Kasumi-1 (cell line): ENCODE measurements around the gene ABHD16B.
A peak's percentile ranks its signal among the peaks of the same experiment; 100 is the strongest.

Source experiments
- DNase-seq, 2 experiments: peaks; one replicate each; lab custom pipeline; 2025; lab: John Stamatoyannopoulos, UW

Gene ABHD16B

DNA sequence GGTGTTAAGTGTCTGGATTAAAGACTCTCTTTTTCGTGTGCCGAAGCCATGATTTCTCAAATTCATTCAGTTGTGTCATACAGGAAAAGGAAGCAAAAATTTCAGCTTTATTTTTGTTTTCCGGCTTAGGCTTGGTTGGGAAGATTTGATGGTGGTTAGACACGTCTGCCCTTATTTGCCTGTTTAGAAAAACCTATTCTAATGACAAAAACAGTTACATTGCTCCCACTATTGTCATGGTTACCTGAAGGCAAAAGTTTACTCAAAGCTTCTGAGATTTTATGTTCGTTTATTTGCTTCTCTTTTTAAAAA, 34.6 kb downstream of the ABHD16B start:
- DNase-seq: peak in 1 of 2 experiments; percentile 48

DNA sequence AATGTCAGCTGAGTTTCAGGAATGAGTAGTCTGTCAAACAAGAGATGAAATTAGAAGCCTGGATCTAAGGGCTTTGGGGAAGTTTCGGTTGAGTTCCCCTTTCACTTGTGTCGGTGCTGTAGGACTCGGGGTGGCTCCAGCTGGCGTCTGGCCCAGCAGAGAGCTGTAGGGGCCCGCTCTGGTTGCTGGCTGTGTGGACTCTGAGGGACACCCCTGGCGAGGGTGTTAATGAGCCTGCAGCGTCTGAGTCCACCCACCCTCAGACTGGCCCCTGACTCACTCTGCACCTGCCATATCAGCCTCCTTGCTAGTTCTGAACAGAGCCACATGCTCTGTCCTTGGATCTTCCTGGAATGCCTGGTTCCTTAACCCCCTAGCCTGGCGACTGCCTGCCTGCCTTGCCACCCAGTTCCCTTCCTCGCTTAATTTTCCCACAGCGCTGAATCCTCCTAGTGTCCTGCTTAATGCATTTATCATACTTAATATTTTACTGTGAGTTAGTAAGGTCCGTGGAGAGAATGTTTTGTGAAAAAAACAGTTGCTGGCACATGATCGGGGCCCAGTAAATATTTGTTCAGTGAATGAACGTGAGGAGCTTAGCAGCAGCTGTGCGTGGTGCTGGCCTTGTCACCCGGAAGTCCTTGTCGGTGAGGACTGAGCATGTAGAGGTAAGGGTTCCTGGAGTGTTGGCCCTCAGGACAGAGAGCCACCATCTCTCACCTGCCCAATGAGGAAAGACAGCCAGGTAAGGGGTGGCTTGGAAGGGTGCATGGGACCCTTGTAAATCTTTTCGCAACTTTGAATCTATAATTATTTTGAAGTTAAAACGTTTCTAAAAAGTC, 35.2 kb downstream of the ABHD16B start:
- peak; percentile 79 to 81 for DNase-seq

GRCh38 chr20:63897978-63898561, 36.8 kb downstream of the ABHD16B start:
- no peak for DNase-seq

DNA sequence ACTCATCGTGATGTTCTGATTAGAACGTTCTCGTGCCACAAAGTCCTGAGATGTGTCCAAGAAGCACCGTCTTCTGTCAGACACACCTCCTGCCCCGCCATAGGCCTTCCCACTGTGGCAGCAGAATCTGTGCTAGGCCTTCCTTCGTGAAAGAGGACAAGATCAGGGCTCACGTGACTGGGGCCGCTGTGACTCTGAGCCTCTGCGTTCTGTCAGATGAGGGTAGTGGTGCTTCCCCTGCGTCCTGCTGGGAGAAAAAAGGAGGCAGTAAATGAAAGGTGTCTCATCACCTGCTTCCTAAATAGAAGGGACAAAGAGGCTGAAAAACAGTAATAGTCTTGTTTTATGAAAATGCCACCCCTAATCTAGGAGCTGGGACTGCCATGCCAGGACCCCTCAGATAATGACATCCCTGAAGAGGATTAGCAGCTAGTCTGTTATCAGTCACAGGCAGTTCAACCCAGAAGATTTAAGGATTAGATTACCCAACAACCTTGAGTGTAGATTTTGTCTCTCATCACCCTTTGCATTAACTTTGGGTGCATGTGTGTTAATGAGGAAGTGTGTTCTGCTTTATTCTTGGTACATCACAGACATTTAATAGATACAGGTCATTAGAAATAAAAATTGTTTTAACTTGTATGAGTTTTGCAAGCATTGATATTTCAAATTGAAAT, 37.7 kb downstream of the ABHD16B start:
- peak in 1 of 2 experiments; percentile 20 for DNase-seq

DNA sequence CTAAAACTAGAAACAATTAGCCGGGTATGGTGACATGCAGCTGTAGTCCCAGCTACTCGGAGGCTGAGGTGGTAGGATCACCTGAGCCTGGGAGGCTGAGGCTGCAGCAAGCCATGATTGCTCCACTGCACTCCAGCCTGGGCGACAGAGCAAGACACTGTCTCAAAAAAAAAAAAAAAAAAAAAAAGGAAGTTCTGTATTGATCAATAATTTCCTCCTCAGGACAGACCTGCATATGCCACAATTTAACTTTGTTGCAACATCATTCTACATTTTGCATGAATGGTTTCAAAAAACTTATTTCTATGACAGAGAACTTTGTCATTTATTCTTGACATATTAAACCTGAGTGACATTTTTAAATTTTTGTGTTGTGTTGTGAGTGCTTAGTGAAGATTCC, 39.1 kb downstream of the ABHD16B start:
- DNase-seq: peak in 1 of 2 experiments; percentile 9

- no peak for DNase-seq
These were observed 42.7 kb downstream of the ABHD16B start for GRCh38 chr20:63903796-63904561.

DNA sequence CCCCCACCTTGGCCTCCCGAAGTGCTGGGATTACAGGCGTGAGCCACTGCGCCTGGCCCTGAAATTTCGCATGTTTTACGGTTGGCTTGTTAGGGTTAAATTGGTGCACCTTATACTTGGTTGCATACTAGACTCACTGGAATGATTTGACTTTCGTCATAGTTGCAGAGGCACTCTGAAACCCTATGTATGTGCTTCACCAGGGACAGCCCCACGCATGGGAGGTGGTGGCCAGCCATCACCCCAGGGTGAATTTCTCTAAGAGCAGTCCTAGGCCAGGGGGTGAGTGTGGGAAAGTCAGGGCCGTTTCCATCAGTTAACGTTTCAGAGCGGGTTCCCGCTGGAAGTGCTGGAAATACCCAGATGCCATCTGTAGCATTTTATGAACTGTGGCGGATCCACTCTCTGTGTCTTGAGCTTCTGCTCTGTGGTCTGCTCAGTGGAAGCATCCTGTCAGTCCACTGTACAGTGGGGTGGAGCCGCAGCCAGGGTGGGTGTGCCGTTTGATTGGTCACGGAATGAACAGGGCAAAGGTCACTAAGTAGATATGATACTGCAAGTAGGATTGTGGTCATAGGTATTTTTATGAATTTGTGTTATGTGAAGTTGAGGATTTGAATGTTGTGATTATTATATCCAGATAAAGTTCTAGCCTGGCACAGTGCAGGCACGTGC, 46.8 kb downstream of the ABHD16B start:
- no peak for DNase-seq

DNA sequence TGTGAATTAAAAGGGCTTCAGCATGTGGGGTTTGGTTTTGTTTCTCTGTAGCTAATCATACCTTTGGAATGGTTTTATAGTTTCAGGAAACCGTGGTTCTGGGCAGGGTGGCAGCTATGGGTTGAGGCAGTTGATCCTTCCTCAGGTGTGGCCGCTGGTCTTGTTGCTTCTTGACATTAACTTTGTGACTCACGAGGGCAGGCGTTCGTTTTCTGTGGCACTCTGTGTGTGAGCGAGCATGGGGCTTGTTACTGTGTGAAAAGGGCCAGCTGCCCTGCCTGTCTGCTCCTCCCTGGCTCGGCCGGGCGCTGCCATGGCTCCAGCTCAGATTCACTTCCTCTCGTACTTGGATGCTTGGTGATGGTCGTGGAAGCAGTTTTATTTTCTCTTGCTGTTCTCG, 49.9 kb downstream of the ABHD16B start:
- DNase-seq: no peak
